ENCODE data around the gene BICDL2. TPM values are rescaled to one million over a fixed set of nuclear protein-coding genes. Genes with fewer than 3 reads are reported as not detected.
A peak's percentile ranks its signal among the peaks of the same experiment; 100 is the strongest.

BICDL2 gene
- total and polyA plus RNA-seq, 2 of the 4 experiments (the other 2 are of a cell fraction): 0.17 to 0.18 TPM

DNA sequence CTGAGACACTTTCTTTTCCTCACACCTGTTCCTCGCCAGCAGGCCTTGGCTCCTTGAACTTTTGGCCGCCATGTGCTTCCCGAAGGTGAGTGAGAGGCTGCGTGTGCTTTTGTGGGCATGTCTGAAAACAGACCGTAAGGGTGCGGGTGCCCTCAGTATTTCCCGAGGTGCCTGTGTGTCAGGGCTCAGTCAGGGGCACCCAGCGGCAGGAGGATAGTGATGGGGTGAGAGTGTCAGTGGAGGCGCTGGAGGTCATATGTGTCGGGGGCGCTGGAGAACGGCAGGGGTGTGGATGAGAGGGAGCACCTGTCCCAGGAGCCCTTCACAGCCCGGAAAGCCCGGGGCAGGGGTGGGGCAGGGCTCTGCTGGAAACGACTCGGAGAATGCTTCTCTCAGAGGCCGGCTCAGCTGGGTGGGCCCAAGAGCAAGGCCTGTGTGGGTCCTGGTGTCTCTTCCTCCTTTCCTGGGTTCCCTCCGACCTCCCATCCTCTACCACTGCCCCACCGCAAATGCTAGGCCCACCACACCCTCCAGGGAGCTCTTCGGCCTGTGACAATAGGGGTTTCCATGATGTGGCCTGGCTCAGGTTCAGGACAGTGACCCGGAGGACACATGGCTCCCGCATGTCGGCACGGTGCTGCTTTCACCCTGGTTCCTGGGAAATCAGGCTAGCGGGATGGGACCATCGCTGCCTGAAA, 29.1 kb upstream of the BICDL2 start (continued):
- no peak for TF ChIP-seq RAD21 (IDR thresholded peaks at IDR 0.05; ENCODE audit: low read length)

DNA sequence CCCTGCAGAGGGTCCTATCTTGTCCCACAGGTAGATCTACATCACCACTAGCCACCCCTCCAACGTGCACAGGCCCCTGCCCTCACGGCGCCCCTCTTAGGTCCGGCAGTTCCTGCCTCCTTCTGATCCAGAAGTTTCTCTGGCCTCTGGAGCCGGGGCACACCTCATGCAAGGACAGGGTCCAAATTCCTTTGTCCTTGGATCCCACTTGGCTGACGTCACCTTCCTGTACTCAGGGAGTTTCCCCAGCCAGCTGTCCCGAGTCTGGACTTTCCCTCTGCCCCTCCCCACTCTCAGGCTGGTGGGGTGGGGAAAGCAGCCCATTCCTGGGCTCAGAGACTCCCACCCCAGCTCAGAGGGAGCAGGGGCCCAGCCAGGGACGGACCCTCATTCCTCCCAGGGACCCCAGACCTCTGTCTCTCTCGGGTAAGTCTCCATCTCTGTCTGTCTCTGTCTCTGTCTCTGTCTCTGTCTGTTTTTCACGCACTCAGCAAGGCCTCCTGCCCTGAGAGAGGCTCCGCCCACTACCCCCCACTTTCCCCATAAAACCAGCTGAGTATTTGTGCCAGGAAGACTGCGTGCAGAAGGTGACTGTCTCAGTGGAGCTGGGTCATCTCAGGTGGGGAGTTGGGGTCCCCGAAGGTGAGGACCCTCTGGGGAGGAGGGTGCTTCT, 28.5 kb upstream of the BICDL2 start, which contains the start of gene IL32:
Gene IL32 (plus strand): TSS at position 572 of the 673 bp plus-strand sequence. CDS start 172 bp downstream, outside the sequence.
- peak within 1 kb of the TSS; percentile 74 to 92 for H4K8ac ChIP-seq (ENCODE audit: low read depth in 2 of 2, low read length in 2 of 2)
- dilution Hi-C loops (cut with HindIII; ENCODE audit: low sequenced_read_pairs, unreplicated experiment) (no loop called here), in situ Hi-C loops (cut with MboI; ENCODE audit: low sequenced_read_pairs) (no loop called here), intact Hi-C loops (cut with micrococcal nuclease) (no loop called here)
- peak within 1 kb of the TSS; percentile 81 for H4K5ac ChIP-seq (ENCODE audit: low read depth, low read length)
- H3K27ac ChIP-seq (ENCODE audit: insufficient read depth, low read length): peak within 1 kb of the TSS; percentile 41; the same call in 1 of the 2 replicates
- POLR2A ChIA-PET (ENCODE audit: unreplicated experiment): no interaction called here
- peaks cover 6 to 19% of the 10 kb centered on the region in 2 experiments; a peak in 2 of 4 replicates for H3K79me1 ChIP-seq (ENCODE audit: low read depth in 1 of 2, low read length in 2 of 2)
- no peaks in the 10 kb centered on the region for H4K20me1 ChIP-seq (ENCODE audit: insufficient read depth, low read length)
- peak within 1 kb of the TSS; percentile 47; the same call in 1 of the 2 replicates for H3K4me3 ChIP-seq (ENCODE audit: insufficient read depth, low read depth, low read length)
- peaks cover 12% of the 10 kb centered on the region for H3K4me1 ChIP-seq (ENCODE audit: control insufficient read depth, insufficient read depth, low read length)
- H2AK5ac ChIP-seq (ENCODE audit: low read depth, low read length): peak within 1 kb of the TSS; percentile 97
- peak within 1 kb of the TSS; percentile 99 for H2AK9ac ChIP-seq (replicated peaks; ENCODE audit: low read depth, low read length, poor library complexity)
- H3K9me3 ChIP-seq (ENCODE audit: control insufficient read depth, insufficient read depth, low read length): no peaks in the 10 kb centered on the region
- H3K14ac ChIP-seq (replicated peaks; ENCODE audit: low read depth, low read length): peak within 1 kb of the TSS; percentile 87
- ATAC-seq (ENCODE audit: low read depth) (peak; percentile 91), DNase-seq (peak; percentile 94)
- H3K18ac ChIP-seq (ENCODE audit: low read depth, low read length): peak within 1 kb of the TSS; percentile 38
- H3K23ac ChIP-seq (ENCODE audit: low read depth, low read length): peak within 1 kb of the TSS; percentile 60
- peak within 1 kb of the TSS; percentile 82 for H2BK20ac ChIP-seq (ENCODE audit: low read depth, low read length)
- CTCF ChIA-PET: no interaction called here
- 76% methylated on average over 4 of the region's 13 CpGs; no CpG with 5 or more reads in 1 of the 2 experiments for WGBS, 2 experiments (ENCODE audit: extremely low coverage in 2 of 2, insufficient read length in 1 of 2)
- no TSS peak for BruUV-seq (replicated peaks)
- H2BK15ac ChIP-seq (ENCODE audit: low read depth, low read length): peak within 1 kb of the TSS; percentile 96; the same call in 2 of the 3 replicates
- peak within 1 kb of the TSS; percentile 87 for H2BK120ac ChIP-seq (ENCODE audit: low read depth, low read length)
- no peaks in the 10 kb centered on the region; the same call in 1 of the 2 replicates for H3K27me3 ChIP-seq (ENCODE audit: control insufficient read depth, insufficient read depth, low read length)
- H3K9ac ChIP-seq (ENCODE audit: low read depth, low read length): peak within 1 kb of the TSS; percentile 55; the same call in 1 of the 2 replicates
- peak within 1 kb of the TSS; percentile 81 for H3K4ac ChIP-seq (ENCODE audit: low read depth, low read length)
- H2BK5ac ChIP-seq (ENCODE audit: low read depth, low read length, poor library complexity, severe bottlenecking): peak within 1 kb of the TSS; percentile 80
- H3K4me2 ChIP-seq (ENCODE audit: low read depth, low read length): peak within 1 kb of the TSS; percentile 53
- H3K9me1 ChIP-seq (ENCODE audit: insufficient read depth, low read length): peaks cover 18% of the 10 kb centered on the region
- H3K36me3 ChIP-seq (ENCODE audit: control insufficient read depth, insufficient read depth, low read length): no peaks in the 10 kb centered on the region
- H4K91ac ChIP-seq (ENCODE audit: insufficient read depth, low read depth, low read length): peak within 1 kb of the TSS; percentile 88
- peak within 1 kb of the TSS; percentile 64 for H3K56ac ChIP-seq (ENCODE audit: extremely low read depth, insufficient read depth, low read length)
- peak within 1 kb of the TSS; percentile 98 for H2AFZ ChIP-seq (replicated peaks; ENCODE audit: low read length, poor library complexity)
- TF ChIP-seq, protein P1, sequence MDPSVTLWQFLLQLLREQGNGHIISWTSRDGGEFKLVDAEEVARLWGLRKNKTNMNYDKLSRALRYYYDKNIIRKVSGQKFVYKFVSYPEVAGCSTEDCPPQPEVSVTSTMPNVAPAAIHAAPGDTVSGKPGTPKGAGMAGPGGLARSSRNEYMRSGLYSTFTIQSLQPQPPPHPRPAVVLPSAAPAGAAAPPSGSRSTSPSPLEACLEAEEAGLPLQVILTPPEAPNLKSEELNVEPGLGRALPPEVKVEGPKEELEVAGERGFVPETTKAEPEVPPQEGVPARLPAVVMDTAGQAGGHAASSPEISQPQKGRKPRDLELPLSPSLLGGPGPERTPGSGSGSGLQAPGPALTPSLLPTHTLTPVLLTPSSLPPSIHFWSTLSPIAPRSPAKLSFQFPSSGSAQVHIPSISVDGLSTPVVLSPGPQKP (IDR thresholded peaks at IDR 0.05; ENCODE audit: borderline replicate concordance, low read depth, low read length): no peak
- TF ChIP-seq, protein P2, sequence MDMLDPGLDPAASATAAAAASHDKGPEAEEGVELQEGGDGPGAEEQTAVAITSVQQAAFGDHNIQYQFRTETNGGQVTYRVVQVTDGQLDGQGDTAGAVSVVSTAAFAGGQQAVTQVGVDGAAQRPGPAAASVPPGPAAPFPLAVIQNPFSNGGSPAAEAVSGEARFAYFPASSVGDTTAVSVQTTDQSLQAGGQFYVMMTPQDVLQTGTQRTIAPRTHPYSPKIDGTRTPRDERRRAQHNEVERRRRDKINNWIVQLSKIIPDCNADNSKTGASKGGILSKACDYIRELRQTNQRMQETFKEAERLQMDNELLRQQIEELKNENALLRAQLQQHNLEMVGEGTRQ (IDR thresholded peaks at IDR 0.05; ENCODE audit: low read depth, low read length): peak; percentile 5; the same call in 1 of the 2 replicates
- TF ChIP-seq FOS (IDR thresholded peaks at IDR 0.05; ENCODE audit: low read depth, low read length) (no peak), RFX5 (IDR thresholded peaks at IDR 0.05; ENCODE audit: low read depth, low read length) (no peak), POLR2A (IDR thresholded peaks at IDR 0.05; ENCODE audit: low read depth, low read length) (peak; percentile 70), CHD1 (IDR thresholded peaks at IDR 0.05; ENCODE audit: low read depth, low read length) (no peak), MAFK (IDR thresholded peaks at IDR 0.05; ENCODE audit: low read depth, low read length) (no peak), CEBPB (IDR thresholded peaks at IDR 0.05; ENCODE audit: low read depth, low read length) (no peak), RAD21 (IDR thresholded peaks at IDR 0.05; ENCODE audit: low read length) (no peak), SMC3 (IDR thresholded peaks at IDR 0.05; ENCODE audit: low read depth, low read length) (no peak)
- TF ChIP-seq, protein P3, sequence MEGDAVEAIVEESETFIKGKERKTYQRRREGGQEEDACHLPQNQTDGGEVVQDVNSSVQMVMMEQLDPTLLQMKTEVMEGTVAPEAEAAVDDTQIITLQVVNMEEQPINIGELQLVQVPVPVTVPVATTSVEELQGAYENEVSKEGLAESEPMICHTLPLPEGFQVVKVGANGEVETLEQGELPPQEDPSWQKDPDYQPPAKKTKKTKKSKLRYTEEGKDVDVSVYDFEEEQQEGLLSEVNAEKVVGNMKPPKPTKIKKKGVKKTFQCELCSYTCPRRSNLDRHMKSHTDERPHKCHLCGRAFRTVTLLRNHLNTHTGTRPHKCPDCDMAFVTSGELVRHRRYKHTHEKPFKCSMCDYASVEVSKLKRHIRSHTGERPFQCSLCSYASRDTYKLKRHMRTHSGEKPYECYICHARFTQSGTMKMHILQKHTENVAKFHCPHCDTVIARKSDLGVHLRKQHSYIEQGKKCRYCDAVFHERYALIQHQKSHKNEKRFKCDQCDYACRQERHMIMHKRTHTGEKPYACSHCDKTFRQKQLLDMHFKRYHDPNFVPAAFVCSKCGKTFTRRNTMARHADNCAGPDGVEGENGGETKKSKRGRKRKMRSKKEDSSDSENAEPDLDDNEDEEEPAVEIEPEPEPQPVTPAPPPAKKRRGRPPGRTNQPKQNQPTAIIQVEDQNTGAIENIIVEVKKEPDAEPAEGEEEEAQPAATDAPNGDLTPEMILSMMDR (conservative IDR thresholded peaks at IDR 0.05; ENCODE audit: low read depth, low read length): no peak

All from IMR-90 (cell line).